Neural progenitor cell (in vitro differentiated cells): ENCODE results near the gene NANOGP8. TPM values are rescaled to one million over a fixed set of nuclear protein-coding genes. Genes with fewer than 3 reads are reported as not detected.

Experiments
- DNase-seq: peaks from one replicate; pipeline ENCODE4 v3.0.0-alpha.2; 2016; ENCODE audit warnings: low spot score
- H2AFZ ChIP-seq: fragments of 200-600 bp; sonication (generic); replicated peaks from 2 replicates; pipeline ENCODE4 v1.6.1; 2016; ENCODE audit warnings: antibody characterized with exemption
- H3F3A ChIP-seq: fragments of 200-600 bp; sonication (generic); 2 replicates; pipeline ENCODE4 v1.6.1; 2016; ENCODE audit warnings: antibody characterized with exemption, low read depth
- H3K27ac ChIP-seq: fragments of 200-600 bp; sonication (generic); 2 replicates; pipeline ENCODE4 v1.5.1; 2016; ENCODE audit warnings: mild to moderate bottlenecking
- H3K27me3 ChIP-seq: fragments of 200-600 bp; sonication (generic); 2 replicates; pipeline ENCODE4 v1.6.1; 2016; ENCODE audit warnings: mild to moderate bottlenecking, moderate library complexity
- H3K36me3 ChIP-seq: fragments of 200-600 bp; sonication (generic); 2 replicates; pipeline ENCODE4 v1.5.1; 2016
- H3K4me1 ChIP-seq: fragments of 200-600 bp; sonication (generic); 2 replicates; pipeline ENCODE4 v1.6.1; 2016; ENCODE audit warnings: mixed run types
- H3K4me2 ChIP-seq: fragments of 200-600 bp; sonication (generic); 2 replicates; pipeline ENCODE4 v1.6.1; 2016
- H3K4me3 ChIP-seq: fragments of 200-600 bp; sonication (generic); 2 replicates; pipeline ENCODE4 v1.5.1; 2016
- H3K79me2 ChIP-seq: fragments of 200-600 bp; sonication (generic); 2 replicates; pipeline ENCODE4 v1.6.1; 2016; ENCODE audit warnings: low read depth
- H3K9ac ChIP-seq: fragments of 200-600 bp; sonication (generic); 2 replicates; pipeline ENCODE4 v1.6.1; 2016
- H3K9me3 ChIP-seq: fragments of 200-600 bp; sonication (generic); 2 replicates; pipeline ENCODE4 v1.5.1; 2016; ENCODE audit warnings: low read depth
- H4K20me1 ChIP-seq: fragments of 200-600 bp; sonication (generic); 2 replicates; pipeline ENCODE4 v1.6.1; 2016; ENCODE audit warnings: low read depth
- H3K27ac Mint-ChIP-seq: 3 replicates; pipeline ENCODE4 v1.8.0; 2021; ENCODE audit warnings: mixed read lengths
- H3K27me3 Mint-ChIP-seq: 2 replicates; pipeline ENCODE4 v1.8.0; 2022; ENCODE audit warnings: low read depth, mild to moderate bottlenecking, inconsistent platforms, moderate library complexity, mixed read lengths; ENCODE audit not compliant: insufficient read depth
- H3K36me3 Mint-ChIP-seq: 3 replicates; pipeline ENCODE4 v1.8.0; 2021; ENCODE audit warnings: mixed read lengths
- H3K4me1 Mint-ChIP-seq: 3 replicates; pipeline ENCODE4 v1.8.0; 2021; ENCODE audit warnings: mixed read lengths
- H3K4me3 Mint-ChIP-seq: 3 replicates; pipeline ENCODE4 v1.8.0; 2021; ENCODE audit warnings: mild to moderate bottlenecking, moderate library complexity, mixed read lengths
- H3K9me3 Mint-ChIP-seq: 3 replicates; pipeline ENCODE4 v1.8.0; 2020; ENCODE audit warnings: mixed read lengths
- CTCF ChIP-seq: fragments of 200-600 bp; sonication (generic); IDR thresholded peaks from 2 replicates; pipeline ENCODE4 v1.5.1; 2017; ENCODE audit warnings: antibody characterized with exemption, mild to moderate bottlenecking
- EZH2 ChIP-seq: fragments of 200-600 bp; sonication (generic); IDR thresholded peaks from 2 replicates; pipeline ENCODE4 v1.6.1; 2017; ENCODE audit warnings: antibody characterized with exemption, mild to moderate bottlenecking, moderate library complexity
- EZH2phosphoT487 ChIP-seq: fragments of 200-600 bp; sonication (generic); IDR thresholded peaks from 2 replicates; pipeline ENCODE4 v1.6.1; 2017; ENCODE audit warnings: antibody characterized with exemption
- total RNA-seq: library from RNA; depleted of rRNA; stranded (reverse); fragments of >200 nt; gene quantifications from 2 replicates; pipeline ENCODE4 v1.2.3, GENCODE V29; 2015; ENCODE audit warnings: low replicate concordance

Gene NANOGP8
- total RNA-seq, 1 donor from 2014 or later = not detected

- Histone ChIP-seq H3K36me3 (no peaks in the 10 kb centered on the region), H3K79me2 (no peaks in the 10 kb centered on the region), H3K27ac (no peak overlapping the region), H3K9ac (no peak overlapping the region), H3K9me3 (no peaks in the 10 kb centered on the region), H4K20me1 (no peaks in the 10 kb centered on the region), H2AFZ (no peak overlapping the region), H3F3A (no peaks in the 10 kb centered on the region), H3K4me2 (no peak overlapping the region), H3K4me3 (no peak overlapping the region), H3K27me3 (no peaks in the 10 kb centered on the region), H3K4me1 (no peaks in the 10 kb centered on the region)
- Mint-ChIP-seq H3K27ac (no peak overlapping the region), H3K27me3 (no peaks in the 10 kb centered on the region), H3K9me3 (no peaks in the 10 kb centered on the region), H3K4me1 (no peaks in the 10 kb centered on the region), H3K4me3 (no peak overlapping the region), H3K36me3 (no peaks in the 10 kb centered on the region)
- no peak for DNase-seq
- TF ChIP-seq EZH2phosphoT487 (no peak), CTCF (no peak), EZH2 (no peak)
Measured at GRCh38 chr15:35068846-35069475, 16.1 kb downstream of the NANOGP8 start.

- Histone ChIP-seq H3K4me1 (no peaks in the 10 kb centered on the region), H3K79me2 (no peaks in the 10 kb centered on the region), H3K9ac (no peak overlapping the region), H4K20me1 (no peaks in the 10 kb centered on the region), H3K9me3 (no peaks in the 10 kb centered on the region), H3K27me3 (no peaks in the 10 kb centered on the region), H3K4me2 (no peak overlapping the region), H3K27ac (no peak overlapping the region), H3K36me3 (no peaks in the 10 kb centered on the region), H3F3A (no peaks in the 10 kb centered on the region), H2AFZ (no peak overlapping the region), H3K4me3 (no peak overlapping the region)
- Mint-ChIP-seq H3K4me3 (no peak overlapping the region), H3K27ac (no peak overlapping the region), H3K9me3 (no peaks in the 10 kb centered on the region), H3K36me3 (no peaks in the 10 kb centered on the region), H3K27me3 (no peaks in the 10 kb centered on the region), H3K4me1 (no peaks in the 10 kb centered on the region)
- no peak for TF ChIP-seq EZH2phosphoT487
- TF ChIP-seq CTCF = no peak
- no peak for TF ChIP-seq EZH2
- no peak for DNase-seq
Measured at GRCh38 chr15:35067496-35068347, 17.4 kb downstream of the NANOGP8 start.

GRCh38 chr15:35066094-35066493, 19.0 kb downstream of the NANOGP8 start:
- no peaks in the 10 kb centered on the region for H3K9me3 Mint-ChIP-seq
- no peaks in the 10 kb centered on the region for H3K79me2 ChIP-seq
- no peaks in the 10 kb centered on the region for H3K4me1 ChIP-seq
- no peak overlapping the region for H3K4me3 ChIP-seq
- no peaks in the 10 kb centered on the region for H3K4me1 Mint-ChIP-seq
- H3K36me3 Mint-ChIP-seq = no peaks in the 10 kb centered on the region
- H3K27ac ChIP-seq = no peak overlapping the region
- no peaks in the 10 kb centered on the region for H3K27me3 Mint-ChIP-seq
- TF ChIP-seq EZH2phosphoT487 (no peak), EZH2 (no peak), CTCF (no peak)
- no peak overlapping the region for H3K9ac ChIP-seq
- DNase-seq = no peak
- H3K27ac Mint-ChIP-seq = no peak overlapping the region
- H3K27me3 ChIP-seq = no peaks in the 10 kb centered on the region
- no peak overlapping the region for H3K4me2 ChIP-seq
- no peak overlapping the region for H3K4me3 Mint-ChIP-seq
- H3K9me3 ChIP-seq = no peaks in the 10 kb centered on the region
- H3F3A ChIP-seq = no peaks in the 10 kb centered on the region
- H4K20me1 ChIP-seq = no peaks in the 10 kb centered on the region
- H3K36me3 ChIP-seq = no peaks in the 10 kb centered on the region
- H2AFZ ChIP-seq = no peak overlapping the region
